Lower leg skin (tissue), 3 donors: ENCODE results near the gene KIF26B.

ENCODE experiments used
- CTCF ChIP-seq, 3 donors: fragments of 450-650 bp; IDR thresholded peaks; one replicate each; pipeline ENCODE4 v1.5.1; 2016; ENCODE audit warnings: antibody characterized with exemption in 3 of 3, mild to moderate bottlenecking in 3 of 3, moderate library complexity in 2 of 3
- POLR2A ChIP-seq, 2 donors: fragments of 450-650 bp; IDR thresholded peaks; one replicate each; pipeline ENCODE4 v1.6.1; 2016 to 2017; ENCODE audit warnings: antibody characterized with exemption in 2 of 2, mild to moderate bottlenecking in 1 of 2, moderate library complexity in 1 of 2

GRCh38 chr1:245684571-245684970 lies 529.8 kb downstream of the KIF26B start:
- TF ChIP-seq CTCF (IDR thresholded peaks at IDR 0.05), result no peak
- no peak for TF ChIP-seq POLR2A (IDR thresholded peaks at IDR 0.05)
